ENCODE data around the gene RBM39.

GRCh38 chr20:35735826-35736470, 6.1 kb downstream of the RBM39 start:
- TF ChIP-seq NFRKB (IDR thresholded peaks at IDR 0.05) (no peak), HDGF (IDR thresholded peaks at IDR 0.05; ENCODE audit: borderline replicate concordance) (no peak), FOXM1 (IDR thresholded peaks at IDR 0.05; ENCODE audit: borderline replicate concordance) (no peak), FOXA1 (IDR thresholded peaks at IDR 0.05) (no peak)
